NCI-H2081 treated with DMSO at 0.1 percent for 48 hours (cell line): Measurements from ENCODE around the gene PSMD14.

Experiments used
- DNase-seq: peaks from one replicate; lab custom pipeline; 2025; lab: John Stamatoyannopoulos, UW

Gene PSMD14

GRCh38 chr2:161382747-161383146 lies 74.5 kb downstream of the PSMD14 start:
- no peak for DNase-seq

DNA sequence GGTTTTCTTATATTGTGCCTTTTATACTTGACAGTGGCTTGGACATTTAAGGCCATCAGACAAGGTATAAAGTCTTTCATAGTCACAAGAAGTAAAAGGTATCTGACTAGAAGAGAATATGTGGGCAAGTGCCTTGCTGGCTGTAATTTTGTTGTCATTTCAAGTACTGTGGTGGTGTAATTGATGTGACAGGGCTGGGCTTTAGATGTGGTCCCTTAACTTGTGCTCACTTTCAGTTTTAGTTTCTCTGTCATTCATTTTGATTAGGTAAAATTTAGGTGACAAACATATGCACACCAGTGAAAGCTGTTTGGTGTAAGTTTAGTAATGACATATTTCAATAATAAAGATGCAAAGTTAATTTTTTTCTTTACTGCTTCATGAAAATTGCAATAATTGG lies 76.6 kb downstream of the PSMD14 start:
- DNase-seq, result no peak

DNA sequence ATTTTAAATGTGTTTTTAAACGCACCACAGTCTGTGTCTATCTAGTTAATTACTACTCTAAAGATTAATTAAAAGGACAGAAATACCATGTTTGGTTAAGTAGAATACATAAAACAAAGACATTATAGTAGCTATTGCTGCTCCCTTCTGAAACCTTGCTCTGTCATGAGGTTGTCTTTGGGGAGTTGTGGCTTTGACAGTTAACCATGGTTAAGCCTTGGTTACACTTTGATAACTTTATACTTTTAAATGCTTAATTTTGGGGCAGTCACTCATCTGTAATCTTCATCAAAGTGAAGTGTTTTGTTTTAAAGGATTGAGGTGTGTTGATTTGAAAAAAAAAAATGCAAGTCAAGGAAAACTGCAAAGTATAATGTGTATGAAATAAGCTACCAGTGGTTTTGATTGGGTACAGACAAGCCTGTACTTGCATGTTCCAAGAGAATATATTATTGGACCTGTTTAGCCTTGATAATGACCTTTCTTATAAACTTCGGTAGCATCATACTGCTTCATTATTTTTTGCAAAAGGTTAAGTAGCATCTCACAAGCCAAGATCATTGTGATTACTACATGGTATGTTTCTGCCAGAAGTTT lies 78.1 kb downstream of the PSMD14 start:
- no peak for DNase-seq

DNA sequence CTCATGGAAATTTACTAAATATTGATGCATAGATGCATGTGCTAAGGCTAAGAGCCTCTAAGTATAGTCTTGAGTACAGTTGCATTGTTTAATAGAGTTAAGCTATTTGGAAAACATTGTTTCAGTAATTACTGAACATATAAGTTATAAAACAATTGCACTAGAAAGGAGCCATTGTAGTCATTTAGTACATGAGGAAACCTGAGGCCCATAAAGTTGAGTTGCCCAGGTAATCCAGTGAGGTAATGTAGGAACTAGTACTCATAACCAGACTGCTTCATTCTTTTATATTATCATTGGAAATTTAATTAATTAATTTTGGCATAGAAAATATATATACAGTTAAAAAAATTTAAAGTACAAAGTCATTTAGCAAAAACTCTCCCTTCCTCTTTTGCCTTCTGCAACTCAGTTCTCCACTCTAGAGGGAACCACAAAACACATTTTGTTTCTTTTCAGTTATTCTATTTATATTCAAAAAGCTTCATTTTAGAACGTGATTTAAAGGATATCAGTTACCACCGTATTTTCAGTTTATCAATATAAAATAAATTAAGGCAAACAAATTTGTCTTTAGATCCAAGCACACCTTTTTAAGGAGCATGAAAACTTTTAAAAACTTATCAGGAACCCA lies 80.0 kb downstream of the PSMD14 start:
- DNase-seq, result no peak

GRCh38 chr2:161391737-161392506 lies 83.7 kb downstream of the PSMD14 start:
- no peak for DNase-seq

GRCh38 chr2:161400076-161400475 lies 91.9 kb downstream of the PSMD14 start:
- no peak for DNase-seq

GRCh38 chr2:161402297-161402696 lies 94.1 kb downstream of the PSMD14 start:
- DNase-seq, result no peak

- DNase-seq, result no peak
Measured at GRCh38 chr2:161406316-161406715, 98.1 kb downstream of the PSMD14 start.

DNA sequence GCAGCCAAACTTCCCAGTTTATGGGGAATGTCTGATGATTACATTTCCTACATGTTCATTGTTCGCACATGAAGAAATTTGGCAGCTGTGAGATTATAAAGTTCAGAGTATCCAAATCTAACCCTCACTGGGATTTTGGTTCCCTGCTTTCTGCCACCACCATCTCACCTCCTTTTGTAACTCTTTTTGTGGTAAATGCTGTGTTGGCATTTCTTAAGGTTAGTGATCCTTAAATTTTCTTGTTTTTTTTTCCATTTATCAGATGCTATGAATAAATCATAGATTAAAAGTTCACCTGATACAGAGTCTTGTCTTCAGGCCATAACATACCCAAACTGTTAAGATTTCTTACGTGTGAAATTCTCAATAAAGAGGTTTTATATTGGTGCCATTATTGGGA lies 99.4 kb downstream of the PSMD14 start:
- no peak for DNase-seq

- no peak for DNase-seq
Measured at GRCh38 chr2:161409308-161409907, 101.2 kb downstream of the PSMD14 start.

GRCh38 chr2:161412346-161412745 lies 104.1 kb downstream of the PSMD14 start:
- no peak for DNase-seq

DNA sequence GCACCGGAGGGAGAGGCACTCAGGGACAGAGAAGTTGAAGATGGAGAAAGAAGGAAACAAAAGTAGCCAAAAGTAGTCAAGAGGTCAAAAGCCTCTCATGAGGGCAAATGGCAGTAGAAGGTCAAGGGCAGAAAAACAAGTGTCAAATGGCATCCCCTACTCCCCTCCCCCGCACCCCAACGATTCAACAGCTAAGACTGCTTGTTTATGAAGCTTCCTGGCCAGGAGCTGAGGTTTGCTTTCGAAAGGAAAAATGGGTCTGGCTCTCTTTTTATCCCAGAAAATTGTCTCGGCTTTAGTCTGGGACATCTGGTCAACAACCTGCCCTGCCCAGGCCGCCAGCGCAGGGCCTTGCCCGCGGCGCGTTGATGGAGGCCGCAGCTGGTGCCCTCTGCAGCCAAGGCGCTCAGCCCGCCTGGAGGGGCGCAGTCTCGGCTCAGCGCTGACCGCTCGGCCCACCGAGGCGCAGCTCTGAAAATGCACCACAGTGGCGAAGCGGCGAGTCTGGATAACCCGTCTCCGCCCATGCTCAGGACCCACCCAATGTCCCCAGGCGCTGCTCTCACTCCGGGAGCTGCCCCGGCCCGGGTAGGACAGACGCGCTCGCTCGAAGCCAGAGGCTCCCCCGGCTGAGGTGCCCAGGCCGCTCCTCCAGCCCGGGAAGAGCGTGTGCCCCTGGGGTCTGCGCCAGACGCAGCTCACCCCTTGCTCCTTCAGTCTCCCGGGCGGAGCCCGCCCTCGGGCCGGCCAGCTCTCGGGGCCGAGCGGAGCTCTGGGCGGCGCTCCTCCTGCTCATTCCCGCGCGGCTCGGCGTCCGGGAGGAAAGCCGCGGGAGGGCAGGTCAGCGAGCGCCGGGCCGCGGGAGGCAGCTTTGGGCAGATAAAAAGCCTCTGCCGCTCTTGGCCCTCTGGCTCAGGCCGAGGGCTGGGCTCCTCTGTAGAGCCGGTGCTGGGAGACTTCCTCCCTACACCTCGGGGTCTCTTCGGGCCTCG lies 106.1 kb downstream of the PSMD14 start:
- DNase-seq, result no peak

- no peak for DNase-seq
Measured at GRCh38 chr2:161415034-161415986, 107.1 kb downstream of the PSMD14 start.

- DNase-seq, result no peak
Measured at GRCh38 chr2:161415987-161416707, 107.9 kb downstream of the PSMD14 start, which contains the start of gene TBR1. TSS of gene TBR1 (plus strand) at chr2:161416297. CDS start at chr2:161416411, 114 bp downstream.

- DNase-seq, result no peak
Measured at GRCh38 chr2:161416708-161417437, 108.6 kb downstream of the PSMD14 start.

DNA sequence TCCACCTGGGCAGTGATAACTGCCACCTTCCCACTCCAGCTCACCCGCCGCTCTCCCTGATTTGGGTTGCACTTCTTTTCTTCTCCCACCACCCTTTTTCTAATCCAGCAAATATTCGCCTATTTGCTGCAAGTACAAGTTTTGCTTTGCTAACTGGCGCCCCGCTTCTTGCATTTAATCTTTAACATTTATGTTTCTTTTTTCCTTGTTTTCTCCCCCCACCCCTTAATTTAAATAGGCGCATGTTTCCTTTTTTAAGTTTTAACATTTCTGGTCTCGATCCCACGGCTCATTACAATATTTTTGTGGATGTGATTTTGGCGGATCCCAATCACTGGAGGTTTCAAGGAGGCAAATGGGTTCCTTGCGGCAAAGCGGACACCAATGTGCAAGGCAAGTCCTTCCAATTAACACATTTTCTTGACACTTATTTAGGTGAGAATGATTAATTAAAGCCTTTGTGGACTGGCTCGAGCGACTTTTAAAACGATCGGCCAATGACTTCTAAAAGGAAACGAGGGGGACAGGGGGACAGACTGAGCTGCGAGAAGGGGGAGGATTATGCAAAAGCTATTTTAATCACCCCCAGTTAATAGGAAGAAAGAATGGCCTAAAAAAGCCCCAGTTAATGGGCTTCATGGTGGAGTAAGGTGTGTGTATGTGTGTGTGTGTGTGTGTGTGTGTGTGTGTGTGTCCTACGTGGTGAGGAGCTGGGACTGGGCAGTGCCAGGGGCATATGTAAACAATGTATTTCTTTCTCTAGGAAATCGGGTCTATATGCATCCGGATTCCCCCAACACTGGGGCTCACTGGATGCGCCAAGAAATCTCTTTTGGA lies 109.4 kb downstream of the PSMD14 start:
- DNase-seq, result no peak

- DNase-seq, result no peak
Measured at GRCh38 chr2:161418275-161418714, 110.1 kb downstream of the PSMD14 start.
